ENCODE measurements around the gene STAT4.

- TF ChIP-seq ZFP30 (CRISPR knock-in tag; IDR thresholded peaks at IDR 0.05) (no peak), ZFP3 (CRISPR knock-in tag; IDR thresholded peaks at IDR 0.05) (no peak), TOX (CRISPR knock-in tag; IDR thresholded peaks at IDR 0.05; ENCODE audit: borderline replicate concordance) (no peak), RARB (CRISPR knock-in tag; IDR thresholded peaks at IDR 0.05) (no peak), ZNF565 (CRISPR knock-in tag; conservative IDR thresholded peaks at IDR 0.05; ENCODE audit: low read depth) (no peak), ISL1 (CRISPR knock-in tag; IDR thresholded peaks at IDR 0.05) (no peak)
- TF ChIP-seq, protein P1, sequence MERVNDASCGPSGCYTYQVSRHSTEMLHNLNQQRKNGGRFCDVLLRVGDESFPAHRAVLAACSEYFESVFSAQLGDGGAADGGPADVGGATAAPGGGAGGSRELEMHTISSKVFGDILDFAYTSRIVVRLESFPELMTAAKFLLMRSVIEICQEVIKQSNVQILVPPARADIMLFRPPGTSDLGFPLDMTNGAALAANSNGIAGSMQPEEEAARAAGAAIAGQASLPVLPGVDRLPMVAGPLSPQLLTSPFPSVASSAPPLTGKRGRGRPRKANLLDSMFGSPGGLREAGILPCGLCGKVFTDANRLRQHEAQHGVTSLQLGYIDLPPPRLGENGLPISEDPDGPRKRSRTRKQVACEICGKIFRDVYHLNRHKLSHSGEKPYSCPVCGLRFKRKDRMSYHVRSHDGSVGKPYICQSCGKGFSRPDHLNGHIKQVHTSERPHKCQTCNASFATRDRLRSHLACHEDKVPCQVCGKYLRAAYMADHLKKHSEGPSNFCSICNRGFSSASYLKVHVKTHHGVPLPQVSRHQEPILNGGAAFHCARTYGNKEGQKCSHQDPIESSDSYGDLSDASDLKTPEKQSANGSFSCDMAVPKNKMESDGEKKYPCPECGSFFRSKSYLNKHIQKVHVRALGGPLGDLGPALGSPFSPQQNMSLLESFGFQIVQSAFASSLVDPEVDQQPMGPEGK (CRISPR knock-in tag; IDR thresholded peaks at IDR 0.05; ENCODE audit: borderline replicate concordance): no peak
- TF ChIP-seq, protein P2, sequence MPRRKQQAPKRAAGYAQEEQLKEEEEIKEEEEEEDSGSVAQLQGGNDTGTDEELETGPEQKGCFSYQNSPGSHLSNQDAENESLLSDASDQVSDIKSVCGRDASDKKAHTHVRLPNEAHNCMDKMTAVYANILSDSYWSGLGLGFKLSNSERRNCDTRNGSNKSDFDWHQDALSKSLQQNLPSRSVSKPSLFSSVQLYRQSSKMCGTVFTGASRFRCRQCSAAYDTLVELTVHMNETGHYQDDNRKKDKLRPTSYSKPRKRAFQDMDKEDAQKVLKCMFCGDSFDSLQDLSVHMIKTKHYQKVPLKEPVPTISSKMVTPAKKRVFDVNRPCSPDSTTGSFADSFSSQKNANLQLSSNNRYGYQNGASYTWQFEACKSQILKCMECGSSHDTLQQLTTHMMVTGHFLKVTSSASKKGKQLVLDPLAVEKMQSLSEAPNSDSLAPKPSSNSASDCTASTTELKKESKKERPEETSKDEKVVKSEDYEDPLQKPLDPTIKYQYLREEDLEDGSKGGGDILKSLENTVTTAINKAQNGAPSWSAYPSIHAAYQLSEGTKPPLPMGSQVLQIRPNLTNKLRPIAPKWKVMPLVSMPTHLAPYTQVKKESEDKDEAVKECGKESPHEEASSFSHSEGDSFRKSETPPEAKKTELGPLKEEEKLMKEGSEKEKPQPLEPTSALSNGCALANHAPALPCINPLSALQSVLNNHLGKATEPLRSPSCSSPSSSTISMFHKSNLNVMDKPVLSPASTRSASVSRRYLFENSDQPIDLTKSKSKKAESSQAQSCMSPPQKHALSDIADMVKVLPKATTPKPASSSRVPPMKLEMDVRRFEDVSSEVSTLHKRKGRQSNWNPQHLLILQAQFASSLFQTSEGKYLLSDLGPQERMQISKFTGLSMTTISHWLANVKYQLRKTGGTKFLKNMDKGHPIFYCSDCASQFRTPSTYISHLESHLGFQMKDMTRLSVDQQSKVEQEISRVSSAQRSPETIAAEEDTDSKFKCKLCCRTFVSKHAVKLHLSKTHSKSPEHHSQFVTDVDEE (CRISPR knock-in tag; IDR thresholded peaks at IDR 0.05): no peak
- TF ChIP-seq, protein P3, sequence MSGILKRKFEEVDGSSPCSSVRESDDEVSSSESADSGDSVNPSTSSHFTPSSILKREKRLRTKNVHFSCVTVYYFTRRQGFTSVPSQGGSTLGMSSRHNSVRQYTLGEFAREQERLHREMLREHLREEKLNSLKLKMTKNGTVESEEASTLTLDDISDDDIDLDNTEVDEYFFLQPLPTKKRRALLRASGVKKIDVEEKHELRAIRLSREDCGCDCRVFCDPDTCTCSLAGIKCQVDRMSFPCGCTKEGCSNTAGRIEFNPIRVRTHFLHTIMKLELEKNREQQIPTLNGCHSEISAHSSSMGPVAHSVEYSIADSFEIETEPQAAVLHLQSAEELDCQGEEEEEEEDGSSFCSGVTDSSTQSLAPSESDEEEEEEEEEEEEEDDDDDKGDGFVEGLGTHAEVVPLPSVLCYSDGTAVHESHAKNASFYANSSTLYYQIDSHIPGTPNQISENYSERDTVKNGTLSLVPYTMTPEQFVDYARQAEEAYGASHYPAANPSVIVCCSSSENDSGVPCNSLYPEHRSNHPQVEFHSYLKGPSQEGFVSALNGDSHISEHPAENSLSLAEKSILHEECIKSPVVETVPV (CRISPR knock-in tag; IDR thresholded peaks at IDR 0.05): no peak
These were observed 144.5 kb downstream of the STAT4 start for GRCh38 chr2:191006297-191006696.

All from SK-N-SH treated with all-trans-retinoic acid at 6 μM for 48 hours (cell line).